DND-41 (cell line): ENCODE data around the gene FAM171A1.

Experiments used
- ATAC-seq: fragments of 200-7000 bp; cut with Tn5 transposase; 3 replicates; pipeline ENCODE4 v1.9.1; 2021; ENCODE audit warnings: low read depth; ENCODE audit not compliant: insufficient read depth
- DNase-seq: peaks from one replicate; pipeline ENCODE4 v3.0.0-alpha.2; 2020
- H2AFZ ChIP-seq: 2 replicates; pipeline ENCODE4 v1.6.0; 2012; ENCODE audit warnings: low read depth, low read length
- H3K27ac ChIP-seq: 2 replicates; pipeline ENCODE4 v1.5.1; 2012; ENCODE audit warnings: low read length, inconsistent platforms
- H3K27me3 ChIP-seq: fragments of 200-600 bp; sonication (generic); 2 replicates; pipeline ENCODE4 v1.6.0; 2012; ENCODE audit warnings: low read length, mild to moderate bottlenecking, inconsistent platforms; ENCODE audit not compliant: insufficient read depth, poor library complexity
- H3K36me3 ChIP-seq: 2 replicates; pipeline ENCODE4 v1.5.1; 2012; ENCODE audit warnings: low read length, inconsistent platforms; ENCODE audit not compliant: insufficient read depth
- H3K4me1 ChIP-seq: 2 replicates; pipeline ENCODE4 v1.5.1; 2012; ENCODE audit warnings: mild to moderate bottlenecking, low read length; ENCODE audit not compliant: insufficient read depth
- H3K4me2 ChIP-seq: 2 replicates; pipeline ENCODE4 v1.6.0; 2012; ENCODE audit warnings: mild to moderate bottlenecking, moderate library complexity, low read length, inconsistent platforms; ENCODE audit not compliant: insufficient read depth
- H3K4me3 ChIP-seq, 2 experiments: fragments of 200-600 bp in 1 of 2; shearing (Covaris generic) in 1 of 2; 2 replicates each; pipeline ENCODE4 v1.5.1; 2012 to 2016; ENCODE audit warnings: inconsistent platforms in 2 of 2, low read length in 2 of 2, mild to moderate bottlenecking in 2 of 2, low read depth in 1 of 2, moderate library complexity in 1 of 2
- H3K79me2 ChIP-seq: 2 replicates; pipeline ENCODE4 v1.6.0; 2012; ENCODE audit warnings: low read length, inconsistent platforms; ENCODE audit not compliant: insufficient read depth
- H3K9ac ChIP-seq: 2 replicates; pipeline ENCODE4 v1.6.0; 2012; ENCODE audit warnings: low read depth, mild to moderate bottlenecking, inconsistent platforms, low read length, moderate library complexity
- H3K9me3 ChIP-seq: 2 replicates; pipeline ENCODE4 v1.5.1; 2012; ENCODE audit warnings: low read length, moderate library complexity, mild to moderate bottlenecking, inconsistent platforms; ENCODE audit not compliant: insufficient read depth, severe bottlenecking
- H4K20me1 ChIP-seq: 2 replicates; pipeline ENCODE4 v1.6.0; 2012; ENCODE audit warnings: low read length; ENCODE audit not compliant: insufficient read depth
- EZH2 ChIP-seq: IDR thresholded peaks from 3 replicates; pipeline ENCODE4 v1.6.1; 2012; ENCODE audit warnings: borderline replicate concordance, low read depth, mild to moderate bottlenecking, moderate library complexity, low read length, inconsistent platforms; ENCODE audit not compliant: severe bottlenecking
- TF ChIP-seq, protein P1 (sequence below): IDR thresholded peaks from 2 replicates; pipeline ENCODE4 v1.5.1; 2012; ENCODE audit warnings: borderline replicate concordance, low read length, moderate library complexity, mild to moderate bottlenecking; ENCODE audit not compliant: poor library complexity, severe bottlenecking; ENCODE audit errors: extremely low read depth

The FAM171A1 gene

DNA sequence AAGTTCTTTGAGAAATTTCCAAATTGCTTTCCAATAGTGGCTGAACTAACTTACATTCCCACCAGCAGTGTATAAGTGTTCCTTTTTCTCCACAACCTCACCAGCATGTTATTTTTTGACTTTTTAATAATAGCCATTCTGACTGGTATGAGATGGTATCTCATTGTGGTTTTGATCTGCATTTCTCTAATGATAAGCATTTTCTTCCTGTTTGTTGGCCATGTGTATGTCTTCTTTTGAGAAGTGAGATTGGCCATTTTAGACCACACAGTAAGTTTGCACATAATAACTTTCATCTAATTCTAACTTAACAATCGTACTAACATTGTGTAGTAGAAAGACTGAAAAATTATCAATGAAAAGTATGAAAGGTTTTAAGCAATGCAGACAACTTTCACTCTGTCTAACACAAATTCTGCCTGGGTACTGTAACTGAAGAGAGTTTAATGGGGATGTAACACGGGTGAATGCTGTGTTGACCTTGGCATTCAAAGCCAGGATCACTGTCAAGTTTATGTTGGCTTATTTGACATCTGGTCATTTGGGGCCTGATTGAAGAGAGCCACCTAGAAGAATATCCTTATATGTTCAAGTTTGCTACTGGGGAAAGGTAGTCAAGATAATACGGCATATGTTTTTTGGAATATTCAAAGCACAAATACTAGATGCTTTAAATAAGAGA is 50.4 kb downstream of the FAM171A1 start:
- H2AFZ ChIP-seq, result no peak overlapping the region
- TF ChIP-seq, protein P1, sequence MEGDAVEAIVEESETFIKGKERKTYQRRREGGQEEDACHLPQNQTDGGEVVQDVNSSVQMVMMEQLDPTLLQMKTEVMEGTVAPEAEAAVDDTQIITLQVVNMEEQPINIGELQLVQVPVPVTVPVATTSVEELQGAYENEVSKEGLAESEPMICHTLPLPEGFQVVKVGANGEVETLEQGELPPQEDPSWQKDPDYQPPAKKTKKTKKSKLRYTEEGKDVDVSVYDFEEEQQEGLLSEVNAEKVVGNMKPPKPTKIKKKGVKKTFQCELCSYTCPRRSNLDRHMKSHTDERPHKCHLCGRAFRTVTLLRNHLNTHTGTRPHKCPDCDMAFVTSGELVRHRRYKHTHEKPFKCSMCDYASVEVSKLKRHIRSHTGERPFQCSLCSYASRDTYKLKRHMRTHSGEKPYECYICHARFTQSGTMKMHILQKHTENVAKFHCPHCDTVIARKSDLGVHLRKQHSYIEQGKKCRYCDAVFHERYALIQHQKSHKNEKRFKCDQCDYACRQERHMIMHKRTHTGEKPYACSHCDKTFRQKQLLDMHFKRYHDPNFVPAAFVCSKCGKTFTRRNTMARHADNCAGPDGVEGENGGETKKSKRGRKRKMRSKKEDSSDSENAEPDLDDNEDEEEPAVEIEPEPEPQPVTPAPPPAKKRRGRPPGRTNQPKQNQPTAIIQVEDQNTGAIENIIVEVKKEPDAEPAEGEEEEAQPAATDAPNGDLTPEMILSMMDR, result no peak
- no peak for TF ChIP-seq EZH2
- H3K9me3 ChIP-seq, result no peaks in the 10 kb centered on the region
- ATAC-seq (no peak), DNase-seq (no peak)
- H3K27ac ChIP-seq, result no peak overlapping the region
- no peak overlapping the region for H3K9ac ChIP-seq
- no peaks in the 10 kb centered on the region for H3K4me1 ChIP-seq
- H3K36me3 ChIP-seq, result no peaks in the 10 kb centered on the region
- H3K4me3 ChIP-seq, result no peak overlapping the region
- no peaks in the 10 kb centered on the region for H3K79me2 ChIP-seq
- no peaks in the 10 kb centered on the region; the same call in 1 of the 2 replicates for H4K20me1 ChIP-seq
- no peaks in the 10 kb centered on the region for H3K27me3 ChIP-seq
- no peak overlapping the region for H3K4me2 ChIP-seq

DNA sequence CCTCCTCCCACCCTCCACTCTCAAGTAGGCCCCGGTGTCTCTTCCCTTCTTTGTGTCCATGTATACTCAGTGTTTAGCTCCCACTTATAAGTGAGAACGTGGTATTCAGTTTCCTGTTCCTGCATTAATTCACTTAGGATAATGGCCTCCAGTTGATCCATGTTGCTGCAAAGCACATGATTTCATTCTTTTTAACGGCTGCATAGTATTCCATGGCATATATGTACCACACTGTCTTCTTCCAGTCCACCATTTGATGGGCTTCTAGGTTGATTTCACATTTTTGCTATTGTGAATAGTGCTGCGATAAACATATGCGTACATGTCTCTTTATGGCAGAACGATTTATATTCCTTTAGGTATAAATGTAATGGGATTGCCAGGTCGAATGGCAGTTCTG is 51.0 kb downstream of the FAM171A1 start:
- Histone ChIP-seq H3K9me3 (no peaks in the 10 kb centered on the region), H3K79me2 (no peaks in the 10 kb centered on the region), H3K4me3 (no peak overlapping the region), H3K27me3 (no peaks in the 10 kb centered on the region), H3K27ac (no peak overlapping the region), H3K4me1 (no peaks in the 10 kb centered on the region), H3K36me3 (no peaks in the 10 kb centered on the region), H2AFZ (no peak overlapping the region), H3K4me2 (no peak overlapping the region), H3K9ac (no peak overlapping the region), H4K20me1 (no peaks in the 10 kb centered on the region; the same call in 1 of the 2 replicates)
- ATAC-seq (no peak), DNase-seq (no peak)
- no peak for TF ChIP-seq EZH2
- TF ChIP-seq, protein P1, result no peak

DNA sequence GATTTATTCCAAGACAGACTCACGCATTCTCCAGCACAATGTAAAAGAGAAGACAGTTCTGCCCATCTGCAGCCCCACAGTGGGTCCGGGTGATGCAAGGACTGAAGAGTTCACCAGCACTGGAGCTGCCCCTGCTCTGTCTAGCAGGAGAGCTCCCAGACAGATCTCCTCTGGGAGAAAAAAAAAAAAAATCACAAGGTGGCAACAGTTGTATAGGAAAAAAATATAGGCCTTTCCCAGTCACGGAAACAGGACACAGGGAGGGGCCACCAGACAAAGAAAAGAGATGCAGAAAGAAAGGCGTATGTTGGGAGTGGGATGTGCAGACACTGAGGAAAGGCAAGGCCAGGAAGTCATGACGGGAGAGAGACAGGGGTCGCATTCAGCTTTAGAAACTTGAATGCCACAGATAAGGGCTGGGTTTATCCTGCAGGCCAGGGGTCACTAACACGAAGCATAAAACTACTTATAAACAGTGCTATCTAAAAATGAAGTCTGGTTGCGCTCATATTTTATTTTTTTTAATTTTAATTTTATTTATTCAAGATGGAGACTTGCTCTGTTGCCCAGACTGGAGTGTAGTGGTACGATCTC is 54.1 kb downstream of the FAM171A1 start:
- DNase-seq (no peak), ATAC-seq (no peak)
- no peak overlapping the region for H2AFZ ChIP-seq
- H3K9me3 ChIP-seq, result no peaks in the 10 kb centered on the region
- H3K4me2 ChIP-seq, result no peak overlapping the region
- no peak overlapping the region for H3K9ac ChIP-seq
- no peaks in the 10 kb centered on the region; the same call in 1 of the 2 replicates for H4K20me1 ChIP-seq
- no peaks in the 10 kb centered on the region for H3K79me2 ChIP-seq
- no peaks in the 10 kb centered on the region for H3K36me3 ChIP-seq
- H3K4me3 ChIP-seq, result no peak overlapping the region
- no peak overlapping the region for H3K27ac ChIP-seq
- H3K4me1 ChIP-seq, result no peaks in the 10 kb centered on the region
- TF ChIP-seq, protein P1, result no peak
- no peak for TF ChIP-seq EZH2
- H3K27me3 ChIP-seq, result no peaks in the 10 kb centered on the region
